ENCODE data around the gene NRL.

The NRL gene

GRCh38 chr14:24144451-24144850 is 29.7 kb upstream of the NRL start:
- no peak for DNase-seq (ENCODE audit: low spot score)

GRCh38 chr14:24143511-24143910 is 28.8 kb upstream of the NRL start:
- DNase-seq (ENCODE audit: low spot score), result no peak

- peak; percentile 96 for DNase-seq (ENCODE audit: low spot score)
Observed at GRCh38 chr14:24141097-24141880, 26.5 kb upstream of the NRL start, which contains the start of gene EMC9. TSS of gene EMC9 (minus strand) at chr14:24141591. CDS start at chr14:24141304, 287 bp downstream.

- no peak for DNase-seq (ENCODE audit: low spot score)
Observed at GRCh38 chr14:24139272-24139934, 24.7 kb upstream of the NRL start.

- no peak for DNase-seq (ENCODE audit: low spot score)
Observed at GRCh38 chr14:24138396-24139271, 23.9 kb upstream of the NRL start.

- DNase-seq (ENCODE audit: low spot score), result no peak
Observed at GRCh38 chr14:24137529-24138395, 23.0 kb upstream of the NRL start.

GRCh38 chr14:24136684-24137528 is 22.2 kb upstream of the NRL start:
- DNase-seq (ENCODE audit: low spot score), result no peak

- DNase-seq (ENCODE audit: low spot score), result peak; percentile 97
Observed at GRCh38 chr14:24135834-24136683, 21.3 kb upstream of the NRL start, which contains the start of gene PSME1. TSS of gene PSME1 (plus strand) at chr14:24136194. CDS start at chr14:24136263, 69 bp downstream.

GRCh38 chr14:24135584-24135833 is 20.8 kb upstream of the NRL start:
- no peak for DNase-seq (ENCODE audit: low spot score)

- DNase-seq (ENCODE audit: low spot score), result no peak
Observed at GRCh38 chr14:24133735-24134134, 19.0 kb upstream of the NRL start.

GRCh38 chr14:24132976-24133375 is 18.2 kb upstream of the NRL start:
- no peak for DNase-seq (ENCODE audit: low spot score)

- DNase-seq (ENCODE audit: low spot score), result no peak
Observed at GRCh38 chr14:24132061-24132685, 17.4 kb upstream of the NRL start.

GRCh38 chr14:24131549-24131966 is 16.8 kb upstream of the NRL start:
- no peak for DNase-seq (ENCODE audit: low spot score)

GRCh38 chr14:24130717-24131548 is 16.2 kb upstream of the NRL start:
- no peak for DNase-seq (ENCODE audit: low spot score)

GRCh38 chr14:24130380-24130716 is 15.6 kb upstream of the NRL start, which contains the start of gene FITM1:
TSS of gene FITM1 (plus strand) at chr14:24130659. CDS start at chr14:24131564, 905 bp downstream.
- no peak for DNase-seq (ENCODE audit: low spot score)

GRCh38 chr14:24129410-24129998 is 14.8 kb upstream of the NRL start:
- DNase-seq (ENCODE audit: low spot score), result no peak

- no peak for DNase-seq (ENCODE audit: low spot score)
Observed at GRCh38 chr14:24127673-24128072, 12.9 kb upstream of the NRL start.

GRCh38 chr14:24126939-24127338 is 12.2 kb upstream of the NRL start:
- no peak for DNase-seq (ENCODE audit: low spot score)

Measured in AG20443 (cell line).